IMR-90 (cell line): ENCODE results near the gene TTYH3. TPM values are rescaled to one million over a fixed set of nuclear protein-coding genes. Genes with fewer than 3 reads are reported as not detected.
A peak's percentile ranks its signal among the peaks of the same experiment; 100 is the strongest.

ENCODE experiments used
- ATAC-seq: fragments of 200-7000 bp; cut with Tn5 transposase; 2 replicates; pipeline ENCODE4 v1.9.1; 2020; ENCODE audit warnings: low read depth, mild to moderate bottlenecking, moderate library complexity
- BruUV-seq: library from RNA; stranded (reverse); fragments of 400-500 nt; replicated peaks from 2 replicates; lab custom pipeline; 2021; lab: Mats Ljungman, UMichigan
- CTCF ChIA-PET: fragments of 300-600 bp; formaldehyde crosslinking; extraction: SDS; loops from one replicate; lab custom pipeline; 2021; ENCODE audit warnings: antibody characterized with exemption; lab: Yijun Ruan, JAX
- POLR2A ChIA-PET: fragments of 300-600 bp; sonication (Branson Sonifier 250); formaldehyde crosslinking; loops from one replicate; lab custom pipeline; 2022; ENCODE audit warnings: antibody characterized with exemption; ENCODE audit not compliant: unreplicated experiment; lab: Charles Lee
- DNase-seq: peaks from one replicate; pipeline ENCODE4 v3.0.0; 2013
- H2AFZ ChIP-seq: replicated peaks from 2 replicates; pipeline ENCODE3; 2013; ENCODE audit warnings: low read length, mild to moderate bottlenecking; ENCODE audit not compliant: poor library complexity
- H2AK5ac ChIP-seq: 2 replicates; pipeline ENCODE4 v1.6.1; 2013; ENCODE audit warnings: low read depth, low read length, inconsistent platforms
- H2AK9ac ChIP-seq: replicated peaks from 2 replicates; pipeline ENCODE3; 2013; ENCODE audit warnings: mild to moderate bottlenecking, low read depth, low read length, moderate library complexity; ENCODE audit not compliant: poor library complexity
- H2BK120ac ChIP-seq: 2 replicates; pipeline ENCODE4 v1.6.1; 2013; ENCODE audit warnings: low read depth, low read length, inconsistent platforms
- H2BK15ac ChIP-seq: 3 replicates; pipeline ENCODE4 v1.6.1; 2013; ENCODE audit warnings: low read depth, low read length, inconsistent platforms
- H2BK20ac ChIP-seq: 2 replicates; pipeline ENCODE4 v1.6.1; 2013; ENCODE audit warnings: low read depth, mild to moderate bottlenecking, inconsistent platforms, low read length, moderate library complexity
- H2BK5ac ChIP-seq: 2 replicates; pipeline ENCODE4 v1.6.1; 2013; ENCODE audit warnings: mild to moderate bottlenecking, low read depth, low read length, inconsistent platforms; ENCODE audit not compliant: poor library complexity, severe bottlenecking
- H3K14ac ChIP-seq: replicated peaks from 2 replicates; pipeline ENCODE4 v1.6.1; 2013; ENCODE audit warnings: low read depth, low read length, inconsistent platforms
- H3K18ac ChIP-seq: 2 replicates; pipeline ENCODE4 v1.6.1; 2013; ENCODE audit warnings: low read depth, low read length, control low read depth
- H3K23ac ChIP-seq: 2 replicates; pipeline ENCODE4 v1.6.1; 2013; ENCODE audit warnings: low read depth, low read length, inconsistent platforms
- H3K27ac ChIP-seq: 2 replicates; pipeline ENCODE4 v1.5.1; 2013; ENCODE audit warnings: mild to moderate bottlenecking, control low read depth, low read length; ENCODE audit not compliant: insufficient read depth
- H3K27me3 ChIP-seq: 2 replicates; pipeline ENCODE4 v1.6.1; 2013; ENCODE audit warnings: low read length; ENCODE audit not compliant: control insufficient read depth, insufficient read depth
- H3K36me3 ChIP-seq: 2 replicates; pipeline ENCODE4 v1.6.1; 2013; ENCODE audit warnings: low read length, mixed read lengths; ENCODE audit not compliant: control insufficient read depth, insufficient read depth
- H3K4ac ChIP-seq: 2 replicates; pipeline ENCODE4 v1.6.1; 2013; ENCODE audit warnings: low read depth, low read length, inconsistent platforms
- H3K4me1 ChIP-seq: 2 replicates; pipeline ENCODE4 v1.6.1; 2013; ENCODE audit warnings: low read length, mixed read lengths; ENCODE audit not compliant: control insufficient read depth, insufficient read depth
- H3K4me2 ChIP-seq: 2 replicates; pipeline ENCODE4 v1.6.1; 2013; ENCODE audit warnings: low read depth, mild to moderate bottlenecking, control low read depth, low read length, moderate library complexity
- H3K4me3 ChIP-seq: 2 replicates; pipeline ENCODE4 v1.5.1; 2013; ENCODE audit warnings: low read depth, mild to moderate bottlenecking, control low read depth, low read length, moderate library complexity; ENCODE audit not compliant: insufficient read depth
- H3K56ac ChIP-seq: 2 replicates; pipeline ENCODE4 v1.6.1; 2013; ENCODE audit warnings: low read length, inconsistent platforms; ENCODE audit not compliant: insufficient read depth; ENCODE audit errors: extremely low read depth
- H3K79me1 ChIP-seq, 2 experiments: 2 replicates each; pipeline ENCODE4 v1.6.1; 2013; ENCODE audit warnings: low read length in 2 of 2, inconsistent platforms in 1 of 2, low read depth in 1 of 2
- H3K9ac ChIP-seq: 2 replicates; pipeline ENCODE4 v1.6.1; 2013; ENCODE audit warnings: low read depth, low read length, control low read depth
- H3K9me1 ChIP-seq: 2 replicates; pipeline ENCODE4 v1.6.1; 2013; ENCODE audit warnings: low read length, inconsistent platforms; ENCODE audit not compliant: insufficient read depth
- H3K9me3 ChIP-seq: 2 replicates; pipeline ENCODE4 v1.6.1; 2013; ENCODE audit warnings: low read length; ENCODE audit not compliant: control insufficient read depth, insufficient read depth
- H4K20me1 ChIP-seq: 2 replicates; pipeline ENCODE4 v1.6.1; 2013; ENCODE audit warnings: low read length, inconsistent platforms; ENCODE audit not compliant: insufficient read depth
- H4K5ac ChIP-seq: 2 replicates; pipeline ENCODE4 v1.6.1; 2013; ENCODE audit warnings: mild to moderate bottlenecking, low read depth, low read length, control low read depth
- H4K8ac ChIP-seq, 2 experiments: 2 replicates each; pipeline ENCODE4 v1.6.1; 2013; ENCODE audit warnings: low read depth in 2 of 2, low read length in 2 of 2, control low read depth in 1 of 2, inconsistent platforms in 1 of 2
- H4K91ac ChIP-seq: 2 replicates; pipeline ENCODE4 v1.6.1; 2013; ENCODE audit warnings: low read depth, low read length, inconsistent platforms; ENCODE audit not compliant: insufficient read depth
- CEBPB ChIP-seq: IDR thresholded peaks from 2 replicates; pipeline ENCODE4 v1.6.1; 2012; ENCODE audit warnings: low read depth, low read length, improper control_type of control experiment
- WGBS, 2 experiments: methylation state at CpG; one replicate each; pipeline versions ENCODE4 v1.1.5 to v1.1.7; 2013; ENCODE audit warnings: missing lambda C conversion rate in 2 of 2; ENCODE audit not compliant: insufficient read length in 1 of 2; ENCODE audit errors: extremely low coverage in 2 of 2; 5-methylcytosine and 5-hydroxymethylcytosine counted together
- dilution Hi-C: fragments of 300-500 bp; cut with HindIII; formaldehyde crosslinking; loops from one replicate; pipeline ENCODE4 v1.14.3; 2018; ENCODE audit warnings: low sequenced_read_pairs; ENCODE audit not compliant: unreplicated experiment
- in situ Hi-C: fragments of 300-500 bp; cut with MboI; formaldehyde crosslinking; loops from 3 replicates; pipeline ENCODE4 v1.14.3; 2019; ENCODE audit warnings: low sequenced_read_pairs, inconsistent platforms, mixed read lengths
- intact Hi-C: fragments of 100-400 bp; cut with micrococcal nuclease; formaldehyde crosslinking; loops from 2 replicates; pipeline ENCODE4 v1.10.0; 2022
- polyA plus RNA-seq, 3 experiments: library from polyadenylated mRNA; depleted of rRNA; stranded (reverse); fragments of >200 nt; gene quantifications; 2 replicates each; pipeline ENCODE4 v1.2.3, GENCODE V29; 2012; ENCODE audit warnings: low replicate concordance in 1 of 3
- total RNA-seq: library from RNA; depleted of rRNA; stranded (reverse); fragments of >200 nt; gene quantifications from 2 replicates; pipeline ENCODE4 v1.2.3, GENCODE V29; 2012
- TF ChIP-seq, protein P1 (sequence below): fragments of 150-350 bp; IDR thresholded peaks from 2 replicates; pipeline ENCODE4 v1.6.1; 2016; ENCODE audit warnings: low read depth, mild to moderate bottlenecking, low read length, moderate library complexity, borderline replicate concordance

Gene TTYH3
- total and polyA plus RNA-seq, 2 of the 4 experiments (the other 2 are of a cell fraction) = 5.6 to 82.6 TPM

DNA sequence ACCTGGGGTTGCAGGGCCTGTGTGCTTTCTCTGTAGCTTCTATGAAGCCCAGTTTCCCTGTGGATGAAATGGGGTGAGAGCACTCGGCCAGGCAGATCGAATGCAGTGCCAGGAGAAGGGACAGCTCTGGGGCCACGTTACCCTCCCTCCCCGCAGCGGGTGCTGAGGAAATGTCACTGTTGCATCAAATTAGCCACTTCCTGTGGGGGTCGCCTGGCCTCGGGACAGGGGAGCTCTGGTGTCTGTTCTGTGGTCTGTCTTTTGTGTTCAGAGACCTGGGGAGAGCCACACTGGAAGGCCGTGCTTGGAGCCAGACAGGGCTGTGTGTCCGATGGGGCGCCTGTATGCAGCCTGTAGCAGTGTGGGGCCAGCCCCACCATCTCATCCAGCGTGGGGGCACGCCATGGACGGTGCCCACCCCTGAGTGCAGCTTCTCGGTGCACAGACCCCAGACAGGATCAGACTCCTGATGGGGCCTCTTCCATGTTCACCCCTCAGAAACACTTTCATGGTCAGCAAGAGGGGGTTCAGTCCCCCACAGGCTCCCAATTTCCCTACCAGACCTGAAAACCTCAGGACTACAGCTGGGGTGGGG is 13.6 kb downstream of the TTYH3 start:
- Histone ChIP-seq H4K20me1 (peaks cover 70% of the 10 kb centered on the region), H3K4ac (peak overlapping the region; percentile 5), H2AK5ac (peak overlapping the region; percentile 56), H3K9ac (peak overlapping the region; percentile 15; the same call in 1 of the 2 replicates), H3K23ac (peak overlapping the region; percentile 21; the same call in 1 of the 2 replicates), H3K27me3 (no peaks in the 10 kb centered on the region), H2BK20ac (no peak overlapping the region), H2AFZ (peak overlapping the region; percentile 68), H3K4me3 (no peak overlapping the region), H3K14ac (no peak overlapping the region; the same call in 1 of the 2 replicates), H3K18ac (no peak overlapping the region), H3K56ac (no peak overlapping the region), H4K8ac (peak overlapping the region; percentile 33 to 61; a peak in 1 of 4 replicates), H3K4me2 (peak overlapping the region; percentile 45; the same call in 1 of the 2 replicates), H3K79me1 (peaks cover 9 to 77% of the 10 kb centered on the region in 2 experiments; a peak in 3 of 4 replicates), H3K4me1 (peaks cover 29% of the 10 kb centered on the region), H2AK9ac (peak overlapping the region; percentile 76), H2BK120ac (no peak overlapping the region; the same call in 1 of the 2 replicates), H3K36me3 (peaks cover 33% of the 10 kb centered on the region), H2BK5ac (peak overlapping the region; percentile 33), H4K5ac (no peak overlapping the region; the same call in 1 of the 2 replicates), H4K91ac (no peak overlapping the region), H2BK15ac (no peak overlapping the region), H3K9me3 (no peaks in the 10 kb centered on the region), H3K27ac (peak overlapping the region; percentile 18), H3K9me1 (peaks cover 19% of the 10 kb centered on the region; the same call in 1 of the 2 replicates)
- in situ Hi-C loops = no loop called here
- POLR2A ChIA-PET = no interaction called here
- DNase-seq = no peak
- BruUV-seq = no TSS peak
- ATAC-seq = no peak
- CTCF ChIA-PET = no interaction called here
- 0 out of 2 replicates have a peak, but pooled peaks have one; percentile 12 for TF ChIP-seq CEBPB
- TF ChIP-seq, protein P1, sequence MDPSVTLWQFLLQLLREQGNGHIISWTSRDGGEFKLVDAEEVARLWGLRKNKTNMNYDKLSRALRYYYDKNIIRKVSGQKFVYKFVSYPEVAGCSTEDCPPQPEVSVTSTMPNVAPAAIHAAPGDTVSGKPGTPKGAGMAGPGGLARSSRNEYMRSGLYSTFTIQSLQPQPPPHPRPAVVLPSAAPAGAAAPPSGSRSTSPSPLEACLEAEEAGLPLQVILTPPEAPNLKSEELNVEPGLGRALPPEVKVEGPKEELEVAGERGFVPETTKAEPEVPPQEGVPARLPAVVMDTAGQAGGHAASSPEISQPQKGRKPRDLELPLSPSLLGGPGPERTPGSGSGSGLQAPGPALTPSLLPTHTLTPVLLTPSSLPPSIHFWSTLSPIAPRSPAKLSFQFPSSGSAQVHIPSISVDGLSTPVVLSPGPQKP = no peak
- 40% methylated on average over 2 of the region's 14 CpGs; no CpG with 5 or more reads in 1 of the 2 experiments for WGBS, 2 experiments
- dilution Hi-C loops = no loop called here
- intact Hi-C loops = loop anchor here (10.0 kb wide), 1 partner anchor 171 kb away; the partner anchor contains the start of gene GRIFIN
